Esophagus squamous epithelium (tissue), 4 donors: ENCODE results near the gene DEXI.

Experiments used
- CTCF ChIP-seq, 6 experiments: fragments of 450-650 bp in 4 of 6; fragments of 200-600 bp in 2 of 6; sonication (generic) in 2 of 6; IDR thresholded peaks; one replicate each; pipeline ENCODE4 v1.5.1; 2016 to 2019; ENCODE audit warnings: antibody characterized with exemption in 6 of 6, mild to moderate bottlenecking in 4 of 6, moderate library complexity in 4 of 6
- POLR2A ChIP-seq, 4 donors: fragments of 450-650 bp; IDR thresholded peaks; one replicate each; pipeline ENCODE4 v1.6.1; 2017; ENCODE audit warnings: antibody characterized with exemption in 4 of 4, mild to moderate bottlenecking in 4 of 4, moderate library complexity in 3 of 4

DNA sequence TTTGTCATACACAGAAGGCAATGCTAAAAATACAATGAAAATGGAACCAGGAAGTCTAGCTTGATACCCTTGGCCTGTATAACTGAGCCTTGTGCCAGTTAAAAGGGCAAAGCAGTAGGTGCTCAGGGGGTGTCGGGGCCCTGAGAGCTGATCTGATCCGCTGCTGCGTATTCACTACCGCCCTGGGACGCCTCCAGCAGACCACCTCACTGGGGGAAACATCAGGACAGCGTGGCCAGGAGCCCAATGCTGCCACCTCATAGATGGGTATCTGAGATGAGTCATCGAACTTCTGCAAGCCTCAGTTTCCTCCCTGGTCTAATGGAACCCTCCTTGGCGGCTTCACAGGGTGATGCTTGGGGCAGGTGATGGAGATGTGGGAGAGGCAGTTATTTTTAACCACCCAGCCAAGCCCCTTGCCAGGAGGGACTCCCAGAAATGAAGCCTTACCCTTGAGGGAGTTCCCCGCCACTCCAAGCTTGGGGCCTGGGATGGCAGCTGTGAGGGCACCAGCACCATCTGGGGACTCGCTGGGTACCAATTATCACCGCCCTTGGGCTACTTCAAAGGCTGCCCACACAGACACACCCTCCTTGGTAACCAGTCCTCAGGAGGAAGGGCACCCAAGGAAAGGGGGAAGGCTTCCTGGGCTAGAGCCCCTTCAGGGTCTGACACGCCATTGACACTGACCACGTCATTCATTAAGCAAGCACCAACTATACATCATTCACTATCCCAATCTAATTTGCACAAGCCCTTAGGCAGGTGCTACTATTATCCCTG lies 7.8 kb downstream of the DEXI start:
- TF ChIP-seq CTCF (IDR thresholded peaks at IDR 0.05) = no peak
- TF ChIP-seq POLR2A (IDR thresholded peaks at IDR 0.05) = no peak
